BLaER1 (cell line): ENCODE results near the gene STX11.

Experiments
- H3K27ac ChIP-seq: shearing (Covaris generic); formaldehyde crosslinking; 2 replicates; pipeline ENCODE4 v1.8.1; 2022
- H3K27me3 ChIP-seq: shearing (Covaris generic); formaldehyde crosslinking; 2 replicates; pipeline ENCODE4 v1.8.1; 2022
- H3K36me3 ChIP-seq: shearing (Covaris generic); formaldehyde crosslinking; 2 replicates; pipeline ENCODE4 v1.8.1; 2022
- H3K4me1 ChIP-seq: shearing (Covaris generic); formaldehyde crosslinking; 2 replicates; pipeline ENCODE4 v1.8.1; 2022
- H3K4me2 ChIP-seq: shearing (Covaris generic); formaldehyde crosslinking; 2 replicates; pipeline ENCODE4 v1.8.1; 2022
- H3K4me3 ChIP-seq: shearing (Covaris generic); formaldehyde crosslinking; 2 replicates; pipeline ENCODE4 v1.8.1; 2022
- H3K9ac ChIP-seq: shearing (Covaris generic); formaldehyde crosslinking; 2 replicates; pipeline ENCODE4 v1.8.1; 2022
- H3K9me3 ChIP-seq: shearing (Covaris generic); formaldehyde crosslinking; 2 replicates; pipeline ENCODE4 v1.8.1; 2022
- H4K20me1 ChIP-seq: shearing (Covaris generic); formaldehyde crosslinking; 2 replicates; pipeline ENCODE4 v1.8.1; 2022
- Cebpa-rat ChIP-seq: shearing (Covaris generic); IDR thresholded peaks from 2 replicates; pipeline ENCODE4 v1.8.1; 2022

The STX11 gene

GRCh38 chr6:144185133-144185836, 35.0 kb downstream of the STX11 start:
- H3K4me2 ChIP-seq, result no peak overlapping the region
- H3K4me3 ChIP-seq, result no peak overlapping the region
- peaks cover 11% of the 10 kb centered on the region for H3K9me3 ChIP-seq
- H3K27me3 ChIP-seq, result no peaks in the 10 kb centered on the region
- H4K20me1 ChIP-seq, result no peaks in the 10 kb centered on the region
- peak; percentile 68; the same call in 1 of the 2 replicates for TF ChIP-seq Cebpa-rat
- no peak overlapping the region for H3K9ac ChIP-seq
- no peak overlapping the region for H3K27ac ChIP-seq
- no peaks in the 10 kb centered on the region for H3K4me1 ChIP-seq
- H3K36me3 ChIP-seq, result no peaks in the 10 kb centered on the region

- H3K4me3 ChIP-seq, result no peak overlapping the region
- no peak overlapping the region for H3K27ac ChIP-seq
- H4K20me1 ChIP-seq, result no peaks in the 10 kb centered on the region
- H3K4me2 ChIP-seq, result no peak overlapping the region
- H3K36me3 ChIP-seq, result no peaks in the 10 kb centered on the region
- no peak overlapping the region for H3K9ac ChIP-seq
- H3K9me3 ChIP-seq, result peaks cover 11% of the 10 kb centered on the region
- no peaks in the 10 kb centered on the region for H3K27me3 ChIP-seq
- TF ChIP-seq Cebpa-rat, result no peak
- H3K4me1 ChIP-seq, result no peaks in the 10 kb centered on the region
Measured at GRCh38 chr6:144186817-144187625, 36.7 kb downstream of the STX11 start.

- Histone ChIP-seq H3K4me2 (no peak overlapping the region), H3K4me1 (no peaks in the 10 kb centered on the region), H3K9ac (no peak overlapping the region), H3K27ac (no peak overlapping the region), H3K27me3 (no peaks in the 10 kb centered on the region), H4K20me1 (no peaks in the 10 kb centered on the region), H3K36me3 (no peaks in the 10 kb centered on the region), H3K4me3 (no peak overlapping the region), H3K9me3 (peaks cover 11% of the 10 kb centered on the region)
- TF ChIP-seq Cebpa-rat, result no peak
Measured at GRCh38 chr6:144189351-144189750, 39.0 kb downstream of the STX11 start.

GRCh38 chr6:144190080-144190479, 39.8 kb downstream of the STX11 start:
- Histone ChIP-seq H3K4me1 (no peaks in the 10 kb centered on the region), H3K27me3 (no peaks in the 10 kb centered on the region), H3K9ac (no peak overlapping the region)

GRCh38 chr6:144190593-144190992, 40.3 kb downstream of the STX11 start:
- TF ChIP-seq Cebpa-rat, result no peak
- Histone ChIP-seq H3K4me1 (no peaks in the 10 kb centered on the region), H3K4me3 (no peak overlapping the region), H3K27me3 (no peaks in the 10 kb centered on the region), H3K27ac (no peak overlapping the region), H3K4me2 (no peak overlapping the region), H4K20me1 (no peaks in the 10 kb centered on the region), H3K36me3 (no peaks in the 10 kb centered on the region), H3K9me3 (peaks cover 11% of the 10 kb centered on the region), H3K9ac (no peak overlapping the region)

More at GRCh38 chr6:144190080-144190479, 39.8 kb downstream of the STX11 start:
- Histone ChIP-seq H4K20me1 (no peaks in the 10 kb centered on the region), H3K9me3 (peaks cover 11% of the 10 kb centered on the region), H3K4me2 (no peak overlapping the region), H3K4me3 (no peak overlapping the region), H3K36me3 (no peaks in the 10 kb centered on the region), H3K27ac (no peak overlapping the region)
- no peak for TF ChIP-seq Cebpa-rat

GRCh38 chr6:144193181-144193580, 42.9 kb downstream of the STX11 start:
- peaks cover 4% of the 10 kb centered on the region; the same call in 1 of the 2 replicates for H3K9me3 ChIP-seq
- H3K4me3 ChIP-seq, result no peak overlapping the region
- no peak overlapping the region for H3K4me2 ChIP-seq
- H3K4me1 ChIP-seq, result no peaks in the 10 kb centered on the region
- no peak for TF ChIP-seq Cebpa-rat
- no peak overlapping the region for H3K27ac ChIP-seq
- no peaks in the 10 kb centered on the region for H3K27me3 ChIP-seq
- H3K36me3 ChIP-seq, result no peaks in the 10 kb centered on the region
- no peaks in the 10 kb centered on the region for H4K20me1 ChIP-seq
- no peak overlapping the region for H3K9ac ChIP-seq

- H4K20me1 ChIP-seq, result no peaks in the 10 kb centered on the region
- no peak for TF ChIP-seq Cebpa-rat
- H3K4me1 ChIP-seq, result no peaks in the 10 kb centered on the region
- H3K9ac ChIP-seq, result no peak overlapping the region
- no peaks in the 10 kb centered on the region for H3K36me3 ChIP-seq
- no peak overlapping the region for H3K4me2 ChIP-seq
- H3K9me3 ChIP-seq, result peaks cover 7% of the 10 kb centered on the region; the same call in 1 of the 2 replicates
- no peak overlapping the region for H3K4me3 ChIP-seq
- H3K27me3 ChIP-seq, result no peaks in the 10 kb centered on the region
- H3K27ac ChIP-seq, result no peak overlapping the region
Measured at GRCh38 chr6:144194293-144194810, 44.0 kb downstream of the STX11 start.

- H3K36me3 ChIP-seq, result no peaks in the 10 kb centered on the region
- no peak overlapping the region for H3K4me3 ChIP-seq
- TF ChIP-seq Cebpa-rat, result no peak
- H3K27me3 ChIP-seq, result no peaks in the 10 kb centered on the region
- no peaks in the 10 kb centered on the region for H3K4me1 ChIP-seq
- no peak overlapping the region for H3K27ac ChIP-seq
- H3K9ac ChIP-seq, result no peak overlapping the region
- H3K9me3 ChIP-seq, result peaks cover 14% of the 10 kb centered on the region
- H4K20me1 ChIP-seq, result no peaks in the 10 kb centered on the region
- H3K4me2 ChIP-seq, result no peak overlapping the region
Measured at GRCh38 chr6:144195671-144196270, 45.5 kb downstream of the STX11 start.

GRCh38 chr6:144197919-144198318, 47.6 kb downstream of the STX11 start:
- Histone ChIP-seq H3K27me3 (no peaks in the 10 kb centered on the region), H3K9ac (no peak overlapping the region), H3K4me1 (no peaks in the 10 kb centered on the region), H3K4me3 (no peak overlapping the region), H3K36me3 (no peaks in the 10 kb centered on the region), H3K4me2 (no peak overlapping the region), H4K20me1 (no peaks in the 10 kb centered on the region), H3K27ac (no peak overlapping the region), H3K9me3 (peaks cover 29% of the 10 kb centered on the region)
- TF ChIP-seq Cebpa-rat, result no peak
